22Rv1 (cell line): ENCODE data around the gene NINL.

Experiments used
- CTCF ChIP-seq: fragments of 450-650 bp; IDR thresholded peaks from 2 replicates; pipeline ENCODE4 v1.5.1; 2017; ENCODE audit warnings: mild to moderate bottlenecking
- ZFX ChIP-seq: fragments of 450-650 bp; IDR thresholded peaks from 2 replicates; pipeline ENCODE4 v1.6.1; 2017; ENCODE audit warnings: antibody characterized with exemption, borderline replicate concordance

GRCh38 chr20:25491446-25492038, 93.8 kb downstream of the NINL start:
- TF ChIP-seq CTCF (no peak), ZFX (no peak)
